ENCODE results near the gene ATP2C1.
A peak's percentile ranks its signal among the peaks of the same experiment; 100 is the strongest.

Gene ATP2C1

GRCh38 chr3:130894986-130895280, 1.0 kb downstream of the ATP2C1 start:
- DNase-seq: no peak

GRCh38 chr3:130895690-130896488, 2.0 kb downstream of the ATP2C1 start:
- DNase-seq: no peak

DNA sequence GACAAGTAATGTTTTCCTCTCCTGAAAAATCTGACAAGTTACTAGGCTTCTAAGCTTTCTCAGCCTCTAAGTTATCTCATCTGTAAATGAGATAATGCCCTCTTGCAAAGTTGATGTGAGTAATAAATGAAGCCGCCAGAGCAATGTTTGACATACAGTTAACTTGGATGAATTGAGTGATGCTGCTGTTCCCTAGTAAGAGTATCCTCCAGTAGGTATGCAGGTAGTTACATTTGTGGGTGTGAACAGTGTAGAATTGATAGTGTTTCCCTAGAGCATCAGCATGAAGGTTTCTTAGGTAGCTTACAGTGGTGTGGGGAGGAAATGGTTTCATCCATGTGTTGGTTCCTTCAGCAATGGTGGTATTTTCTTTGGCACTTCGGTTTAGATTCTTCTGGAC, 3.4 kb downstream of the ATP2C1 start:
- no peak for DNase-seq

GRCh38 chr3:130900959-130901358, 7.1 kb downstream of the ATP2C1 start:
- DNase-seq: no peak

GRCh38 chr3:130901463-130902204, 7.8 kb downstream of the ATP2C1 start:
- DNase-seq: no peak

DNA sequence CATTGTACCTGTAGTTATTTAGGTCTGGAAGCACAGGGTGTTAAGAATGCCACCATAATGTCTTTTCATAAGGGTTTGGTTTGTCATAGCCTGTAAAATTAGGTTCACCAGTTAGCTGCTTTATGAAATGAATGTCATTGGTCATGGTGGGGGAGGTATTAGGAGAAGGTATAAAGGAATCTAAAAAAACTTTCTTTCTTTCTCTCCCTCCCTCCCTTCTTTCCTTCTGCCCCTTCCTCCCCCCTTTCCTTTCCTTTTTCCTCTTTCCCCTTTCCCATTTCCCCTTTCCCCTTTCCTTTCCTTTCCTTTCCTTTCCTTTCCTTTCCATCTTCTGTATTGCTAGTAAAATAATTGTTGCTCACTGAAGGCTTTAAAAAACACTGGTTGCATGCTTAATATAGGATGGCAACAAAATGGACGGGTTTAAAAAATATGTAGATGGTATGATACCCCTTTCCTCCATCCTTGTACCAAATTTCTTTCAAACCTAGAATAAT, 9.6 kb downstream of the ATP2C1 start:
- no peak for DNase-seq

GRCh38 chr3:130904491-130904890, 10.6 kb downstream of the ATP2C1 start:
- DNase-seq: no peak

DNA sequence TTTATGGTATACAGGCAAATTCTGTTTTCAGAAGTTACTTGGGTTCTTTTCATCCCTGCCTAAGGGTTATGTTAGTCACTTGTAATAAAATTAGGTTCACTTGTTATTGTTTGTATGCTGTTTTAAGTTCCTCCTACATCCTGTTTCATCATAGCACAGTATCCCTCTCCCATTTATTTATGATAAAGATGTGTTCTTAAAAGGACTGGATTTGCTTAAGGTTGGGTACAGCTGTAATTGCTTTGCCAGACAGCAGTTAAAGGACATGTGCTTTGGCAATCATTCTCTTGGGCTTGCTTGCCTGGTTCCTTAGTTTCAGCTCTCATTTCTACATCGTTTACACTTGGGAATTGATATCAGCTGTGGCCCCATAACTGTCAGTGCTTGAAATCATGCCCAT, 11.7 kb downstream of the ATP2C1 start:
- DNase-seq: no peak

GRCh38 chr3:130906374-130906995, 12.6 kb downstream of the ATP2C1 start:
- DNase-seq: no peak

DNA sequence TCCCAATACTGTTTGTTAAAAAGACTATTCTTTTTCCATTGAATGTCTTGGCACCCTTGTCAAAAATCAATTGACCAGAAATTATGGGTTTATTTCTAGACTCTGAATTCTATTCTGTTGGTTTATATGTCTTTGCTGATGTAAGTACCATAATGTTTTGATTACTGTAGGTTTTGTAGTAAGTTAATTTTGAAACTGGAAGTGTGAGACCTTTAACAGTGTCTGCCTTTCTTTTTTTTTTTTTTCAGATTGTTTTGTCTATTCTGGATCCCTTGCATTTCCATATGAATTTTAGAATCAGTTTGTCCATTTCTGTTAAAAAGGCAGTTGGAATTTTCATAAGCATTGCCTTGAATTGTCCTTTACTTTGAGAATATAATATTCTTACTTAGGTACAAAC, 13.6 kb downstream of the ATP2C1 start:
- DNase-seq: no peak

GRCh38 chr3:130907966-130908365, 14.1 kb downstream of the ATP2C1 start:
- DNase-seq: no peak

- DNase-seq: no peak
Observed at GRCh38 chr3:130915567-130916292, 21.8 kb downstream of the ATP2C1 start.

GRCh38 chr3:130916507-130917167, 22.8 kb downstream of the ATP2C1 start:
- DNase-seq: no peak

DNA sequence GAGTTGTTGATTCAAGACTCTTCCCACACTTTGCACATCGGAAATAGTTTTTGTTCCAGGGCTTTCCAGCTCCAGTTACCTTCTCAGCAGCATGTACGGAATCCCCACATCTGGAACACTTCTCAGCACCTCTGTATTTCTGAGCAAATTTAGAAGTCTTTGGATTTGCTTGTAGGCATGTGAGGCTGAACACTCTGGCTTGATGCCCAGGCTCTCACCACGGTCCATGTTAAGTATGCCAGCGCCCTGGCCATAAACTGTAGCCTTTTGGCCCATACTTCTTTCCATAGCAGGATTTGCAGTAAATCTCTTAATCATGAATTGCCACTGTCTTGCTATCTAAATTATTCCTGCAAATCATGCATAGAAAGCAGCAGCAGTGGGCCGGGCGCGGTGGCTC, 24.4 kb downstream of the ATP2C1 start:
- no peak for DNase-seq

DNA sequence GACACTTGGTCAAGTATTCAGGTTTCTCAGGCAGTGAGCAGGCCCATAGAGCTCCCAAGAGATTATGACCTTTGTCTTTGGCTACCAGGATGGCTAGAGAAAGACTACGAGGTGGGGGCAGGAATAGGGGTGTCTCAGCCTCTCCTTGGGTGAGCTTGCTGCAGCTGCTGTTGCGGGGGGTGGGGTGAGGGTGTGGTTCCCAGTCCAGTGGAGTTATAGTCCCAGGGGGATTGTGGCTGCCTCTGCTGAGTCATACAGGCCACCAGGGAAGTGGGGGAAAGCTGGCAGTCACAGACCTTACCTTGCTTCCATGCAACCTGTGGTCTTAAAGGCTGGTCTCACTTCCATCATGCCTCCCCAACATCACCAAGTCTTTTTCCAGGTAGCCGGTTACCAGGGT, 31.7 kb downstream of the ATP2C1 start:
- DNase-seq: no peak

GRCh38 chr3:130926504-130926903, 32.6 kb downstream of the ATP2C1 start:
- no peak for DNase-seq

DNA sequence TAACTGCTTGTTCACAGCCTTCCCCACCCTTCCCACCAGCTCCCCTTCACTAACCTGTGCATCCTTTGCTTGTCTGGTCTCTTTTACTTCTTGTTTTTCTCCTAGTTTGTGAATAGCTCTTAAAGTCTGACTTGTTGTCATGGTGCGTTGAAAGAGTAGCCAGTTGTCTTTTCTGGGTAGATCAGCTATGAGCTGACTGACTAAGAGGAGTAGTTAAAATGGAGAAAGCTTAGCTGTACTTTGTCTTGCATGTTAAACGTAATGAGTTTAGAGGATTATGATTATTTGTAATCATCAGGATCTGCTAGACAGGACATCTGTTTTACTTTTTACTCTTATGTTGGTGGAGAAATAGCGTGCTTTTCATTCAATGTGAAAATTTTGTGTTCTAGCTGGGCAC, 35.9 kb downstream of the ATP2C1 start:
- no peak for DNase-seq

- no peak for DNase-seq
Observed at GRCh38 chr3:130932979-130933378, 39.1 kb downstream of the ATP2C1 start.

DNA sequence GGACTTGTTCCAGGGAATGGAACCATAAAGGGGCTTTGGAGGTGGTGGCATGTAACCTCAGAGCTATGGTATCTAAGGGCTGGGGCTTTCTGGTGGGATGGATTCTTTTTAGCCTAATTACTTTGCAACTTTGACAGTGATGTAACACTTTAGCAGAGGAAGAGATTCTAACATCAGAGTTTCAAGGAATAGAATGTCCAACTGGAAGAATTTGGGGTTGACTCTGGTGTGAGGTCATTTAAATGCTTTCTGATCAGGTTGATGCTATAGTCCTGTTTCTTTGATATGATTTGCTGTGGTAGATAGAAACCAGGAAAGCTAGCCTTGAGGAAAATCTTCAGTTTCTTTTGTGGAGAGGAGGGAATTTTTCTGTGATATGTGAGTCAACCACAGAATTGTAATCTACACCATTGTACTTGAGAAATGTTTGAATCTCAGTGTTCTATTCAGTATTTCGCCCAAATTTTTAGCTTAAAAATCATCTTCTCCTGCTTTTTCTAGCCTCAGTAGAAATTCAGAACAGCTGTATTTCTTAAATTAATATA, 40.0 kb downstream of the ATP2C1 start:
- DNase-seq: peak in 1 of 3 donors; percentile 9

DNA sequence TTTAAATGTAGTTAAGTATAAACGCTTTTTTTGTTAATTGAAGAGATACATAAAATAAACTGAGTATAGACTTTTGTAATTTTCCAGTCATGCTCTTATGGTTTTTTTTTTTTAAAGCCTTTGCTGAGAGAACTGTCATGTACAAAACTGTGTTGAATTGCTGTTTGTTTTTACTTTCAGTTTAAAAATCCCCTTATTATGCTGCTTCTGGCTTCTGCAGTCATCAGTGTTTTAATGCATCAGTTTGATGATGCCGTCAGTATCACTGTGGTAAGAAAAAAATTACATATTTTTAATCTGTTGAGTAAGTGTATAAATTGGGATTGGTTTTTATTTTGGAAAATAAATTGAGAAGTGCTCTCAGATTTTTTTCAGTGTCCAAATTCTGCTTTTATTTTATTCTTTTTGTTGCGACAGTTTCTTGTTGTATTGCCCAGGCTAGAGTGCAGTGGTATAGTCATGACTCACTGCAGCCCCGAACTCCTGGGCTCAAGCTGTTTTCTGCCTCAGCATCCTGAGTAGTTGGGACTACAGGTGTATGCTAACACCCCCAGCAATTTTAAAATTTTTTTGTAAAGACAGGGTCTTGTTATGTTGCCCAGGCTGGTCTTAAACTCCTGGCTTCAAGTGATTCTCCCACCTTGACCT, 40.7 kb downstream of the ATP2C1 start:
- peak in 2 of 3 donors; percentile 25 for DNase-seq

DNA sequence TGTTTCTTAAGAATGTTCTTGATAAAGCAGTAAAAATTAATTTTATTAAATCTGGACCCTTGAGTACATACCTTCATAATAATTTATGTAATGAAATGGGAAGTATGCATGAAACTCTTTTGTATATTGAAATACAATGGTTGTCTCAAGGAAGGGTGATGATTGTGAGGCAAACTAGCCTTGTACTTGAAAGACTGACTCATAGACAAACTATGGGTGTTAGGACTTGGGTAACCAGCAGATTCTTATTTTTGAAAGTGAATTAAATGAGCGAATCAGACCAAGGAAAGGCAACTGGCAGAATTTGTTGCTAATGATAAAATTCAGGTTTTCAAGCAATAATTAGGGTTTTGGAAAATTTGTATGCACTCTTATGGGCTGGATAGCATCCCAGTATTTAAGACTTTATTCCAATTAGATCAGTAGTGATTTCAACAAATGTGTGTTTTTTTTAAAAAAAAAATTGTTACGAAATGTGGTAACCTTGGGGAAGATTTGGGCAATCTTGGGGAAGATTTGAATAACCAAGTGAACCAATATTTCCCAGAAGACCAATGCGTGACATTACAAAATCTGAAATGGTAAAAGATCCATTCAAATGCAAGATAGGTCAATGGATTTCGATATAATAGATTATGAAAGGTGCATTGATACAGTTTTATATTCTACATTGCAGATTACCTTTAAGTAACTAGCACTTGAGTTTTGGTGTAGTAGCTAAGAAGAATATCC, 42.0 kb downstream of the ATP2C1 start:
- DNase-seq: peak in 2 of 3 donors; percentile 27 to 37

Data from suppressor macrophage treated with lipopolysaccharide for 1 hour (primary cell).